Transverse colon (tissue), 4 donors: ENCODE results near the gene AGBL4.

Source experiments
- POLR2A ChIP-seq: fragments of 450-650 bp; IDR thresholded peaks from one replicate; pipeline ENCODE4 v1.6.1; 2016; ENCODE audit warnings: antibody characterized with exemption, mild to moderate bottlenecking, moderate library complexity
- POLR2AphosphoS5 ChIP-seq, 3 donors: sonication (generic); formaldehyde crosslinking; IDR thresholded peaks; one replicate each; pipeline ENCODE4 v1.6.1; 2016; ENCODE audit warnings: antibody characterized with exemption in 3 of 3
- TF ChIP-seq, protein P1 (sequence below), 5 experiments: fragments of 200-600 bp in 3 of 5; fragments of 450-650 bp in 2 of 5; sonication (generic) in 3 of 5; IDR thresholded peaks; 1 replicate in 2 of 5; 2 replicates in 3 of 5; pipeline ENCODE4 v1.5.1; 2016 to 2017; ENCODE audit warnings: antibody characterized with exemption in 5 of 5, inconsistent platforms in 3 of 5, mild to moderate bottlenecking in 2 of 5, moderate library complexity in 1 of 5

- TF ChIP-seq POLR2AphosphoS5 (IDR thresholded peaks at IDR 0.05) (no peak), POLR2A (no peak)
- TF ChIP-seq, protein P1, sequence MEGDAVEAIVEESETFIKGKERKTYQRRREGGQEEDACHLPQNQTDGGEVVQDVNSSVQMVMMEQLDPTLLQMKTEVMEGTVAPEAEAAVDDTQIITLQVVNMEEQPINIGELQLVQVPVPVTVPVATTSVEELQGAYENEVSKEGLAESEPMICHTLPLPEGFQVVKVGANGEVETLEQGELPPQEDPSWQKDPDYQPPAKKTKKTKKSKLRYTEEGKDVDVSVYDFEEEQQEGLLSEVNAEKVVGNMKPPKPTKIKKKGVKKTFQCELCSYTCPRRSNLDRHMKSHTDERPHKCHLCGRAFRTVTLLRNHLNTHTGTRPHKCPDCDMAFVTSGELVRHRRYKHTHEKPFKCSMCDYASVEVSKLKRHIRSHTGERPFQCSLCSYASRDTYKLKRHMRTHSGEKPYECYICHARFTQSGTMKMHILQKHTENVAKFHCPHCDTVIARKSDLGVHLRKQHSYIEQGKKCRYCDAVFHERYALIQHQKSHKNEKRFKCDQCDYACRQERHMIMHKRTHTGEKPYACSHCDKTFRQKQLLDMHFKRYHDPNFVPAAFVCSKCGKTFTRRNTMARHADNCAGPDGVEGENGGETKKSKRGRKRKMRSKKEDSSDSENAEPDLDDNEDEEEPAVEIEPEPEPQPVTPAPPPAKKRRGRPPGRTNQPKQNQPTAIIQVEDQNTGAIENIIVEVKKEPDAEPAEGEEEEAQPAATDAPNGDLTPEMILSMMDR (IDR thresholded peaks at IDR 0.05) = no peak
Observed at GRCh38 chr1:49331066-49331852, 692.5 kb downstream of the AGBL4 start.
